H54 (cell line): ENCODE data around the gene CNOT10.

ENCODE experiments used
- DNase-seq: peaks from one replicate; pipeline ENCODE4 v3.0.0; 2011; ENCODE audit warnings: low spot score, mixed read lengths; ENCODE audit not compliant: insufficient read length
- FAIRE-seq: peaks from 3 replicates; lab custom pipeline; 2011; peaks lifted over from hg19 to GRCh38; lab: Jason Lieb, UNC
- POLR2A ChIP-seq: IDR thresholded peaks from 2 replicates; pipeline ENCODE4 v1.6.1; 2011; ENCODE audit warnings: low read depth, mild to moderate bottlenecking, low read length

CNOT10 gene

DNA sequence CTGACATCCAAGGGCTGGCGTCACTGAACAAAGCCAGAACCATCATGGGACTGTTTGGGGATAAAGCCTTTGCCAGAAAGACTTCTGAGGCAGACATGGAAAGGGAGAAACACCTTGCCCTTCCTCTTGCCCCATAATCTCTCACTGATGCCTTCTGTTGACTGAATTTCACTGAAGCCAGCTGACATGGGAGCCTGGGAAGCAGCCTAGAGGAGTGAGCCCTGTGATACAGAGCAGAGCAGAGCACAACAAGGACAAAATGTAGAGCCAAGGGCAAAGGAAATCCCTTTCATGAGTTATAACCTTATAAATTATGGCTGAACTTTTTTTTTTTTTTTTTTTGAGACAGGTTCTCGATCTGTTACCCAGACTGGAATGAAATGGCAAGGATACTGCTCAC lies 9.8 kb upstream of the CNOT10 start:
- DNase-seq (no peak), FAIRE-seq (no peak)
- TF ChIP-seq POLR2A = no peak

DNA sequence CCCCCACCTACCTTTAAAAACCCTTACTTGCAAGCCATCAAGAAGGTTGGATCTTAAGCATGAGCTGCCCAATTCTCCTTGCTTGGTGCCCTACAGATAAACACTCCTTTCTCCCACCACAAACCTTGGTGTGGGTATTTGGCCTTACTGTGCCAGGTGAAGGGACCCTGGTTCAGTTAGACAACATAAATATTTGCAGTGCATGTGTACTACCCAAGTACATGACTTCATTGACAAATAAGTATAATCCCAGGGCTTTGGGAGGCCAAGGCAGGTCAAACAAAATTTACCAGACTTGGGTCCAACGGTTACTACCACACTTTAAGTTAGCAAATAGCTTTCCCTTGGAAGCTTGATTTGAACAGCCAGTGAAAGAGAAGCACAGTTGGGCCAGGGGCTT lies 9.3 kb upstream of the CNOT10 start:
- no peak for TF ChIP-seq POLR2A
- no peak for FAIRE-seq
- no peak for DNase-seq

DNA sequence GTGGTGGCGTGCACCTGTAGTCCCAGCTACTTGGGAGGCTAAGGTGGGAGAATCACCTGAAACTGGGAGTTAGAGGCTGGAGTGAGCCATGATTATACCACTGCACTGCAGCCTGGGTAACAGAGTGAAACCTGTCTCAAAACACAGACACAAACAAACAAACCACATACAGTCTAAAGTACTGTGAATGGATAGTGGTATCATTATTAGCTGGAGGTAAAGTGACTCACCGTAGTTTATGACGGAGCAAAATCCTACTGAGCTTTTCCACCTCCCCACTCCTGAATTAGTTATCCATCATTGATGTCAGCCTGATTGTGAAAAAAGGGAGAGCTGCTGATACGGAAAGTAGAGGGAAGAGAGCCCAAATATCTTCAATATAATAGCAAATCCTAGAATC lies 3.2 kb upstream of the CNOT10 start:
- no peak for DNase-seq
- FAIRE-seq = no peak
- no peak for TF ChIP-seq POLR2A

DNA sequence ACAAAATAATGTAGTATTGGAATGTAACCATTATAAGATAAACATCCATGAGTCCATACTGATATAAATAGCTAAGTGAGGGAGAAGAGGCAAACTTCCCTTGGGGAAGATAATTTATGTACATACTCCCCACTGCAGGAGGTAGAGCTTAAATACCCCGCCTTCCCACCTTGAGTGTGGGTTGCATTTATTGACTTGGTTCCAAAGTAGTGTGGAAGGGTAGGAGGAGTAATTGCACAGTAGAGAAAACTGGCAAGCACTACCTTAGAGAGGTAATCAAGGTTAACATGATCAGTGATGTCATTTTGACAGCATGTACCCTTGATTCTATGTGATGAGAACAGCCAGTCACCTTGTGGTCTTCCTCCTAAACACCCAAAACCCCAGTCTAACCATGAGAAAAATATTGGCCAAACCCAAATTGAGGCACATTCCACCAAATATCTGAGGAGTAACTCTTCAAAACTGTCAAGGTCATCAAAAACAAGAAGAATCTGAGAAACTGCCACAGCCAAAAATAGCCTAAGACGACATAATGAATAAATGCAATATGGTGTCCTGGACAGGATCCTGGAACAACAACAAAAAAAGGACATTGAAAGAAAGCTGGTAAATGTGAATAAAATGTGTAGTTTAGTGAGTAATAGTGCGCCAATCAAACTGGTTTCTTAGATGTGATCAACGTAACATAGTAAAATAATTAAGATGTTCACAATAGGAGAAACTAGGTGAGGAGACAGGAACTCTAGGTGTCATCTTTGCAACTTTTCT lies 774 bp upstream of the CNOT10 start:
- TF ChIP-seq POLR2A = no peak
- FAIRE-seq (no peak), DNase-seq (no peak)

DNA sequence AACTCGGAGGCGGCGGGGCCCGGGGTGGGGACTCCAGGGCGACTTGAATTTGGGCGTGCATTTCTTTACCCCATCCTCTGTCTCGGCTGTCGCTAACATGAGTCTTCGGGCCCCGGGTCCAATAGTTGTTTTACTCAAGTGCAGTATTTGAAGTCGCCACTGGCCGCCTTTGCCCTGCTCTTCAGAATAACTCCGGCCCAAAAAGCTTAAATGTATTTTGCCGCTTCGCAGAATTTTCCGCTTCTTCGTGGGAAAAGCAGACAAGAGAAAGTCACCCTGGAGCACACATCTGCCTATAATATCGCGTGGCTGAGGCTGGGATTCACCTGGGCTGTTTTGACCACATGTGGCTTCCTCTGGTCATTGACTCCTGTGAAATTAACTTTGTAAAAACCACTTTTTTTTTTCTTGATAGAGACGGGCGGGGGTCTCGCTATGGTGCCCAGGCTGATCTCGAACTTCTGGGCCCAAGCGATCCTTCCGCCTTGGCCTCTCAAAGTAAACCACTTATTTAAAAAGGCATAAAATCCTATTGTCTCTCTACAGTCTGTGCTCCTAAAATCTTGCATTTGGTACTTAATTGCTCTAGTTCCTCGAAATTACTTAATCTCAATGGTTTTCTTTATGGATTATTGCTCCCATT lies 676 bp downstream of the CNOT10 start:
- TF ChIP-seq POLR2A = no peak
- FAIRE-seq (no peak), DNase-seq (no peak)

DNA sequence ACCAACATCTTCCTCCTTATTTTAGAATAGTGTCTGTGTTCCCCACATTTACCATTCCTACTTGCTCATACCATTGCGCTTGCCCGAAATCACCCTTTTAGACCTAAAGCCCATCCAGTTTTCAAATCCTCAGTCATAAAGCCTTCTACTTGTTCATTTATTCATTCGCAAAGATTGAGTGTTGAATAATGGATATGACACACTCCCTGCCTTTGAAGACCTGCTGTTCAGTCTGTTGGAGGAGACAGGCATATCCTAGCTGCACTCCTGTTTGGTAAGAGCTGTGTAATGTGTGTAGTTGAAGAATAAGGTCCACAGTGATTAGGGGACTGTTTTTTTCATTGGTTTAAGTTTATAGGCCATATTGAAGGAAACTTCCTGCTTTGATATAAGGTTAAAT lies 1.7 kb downstream of the CNOT10 start:
- TF ChIP-seq POLR2A = no peak
- DNase-seq (no peak), FAIRE-seq (no peak)

DNA sequence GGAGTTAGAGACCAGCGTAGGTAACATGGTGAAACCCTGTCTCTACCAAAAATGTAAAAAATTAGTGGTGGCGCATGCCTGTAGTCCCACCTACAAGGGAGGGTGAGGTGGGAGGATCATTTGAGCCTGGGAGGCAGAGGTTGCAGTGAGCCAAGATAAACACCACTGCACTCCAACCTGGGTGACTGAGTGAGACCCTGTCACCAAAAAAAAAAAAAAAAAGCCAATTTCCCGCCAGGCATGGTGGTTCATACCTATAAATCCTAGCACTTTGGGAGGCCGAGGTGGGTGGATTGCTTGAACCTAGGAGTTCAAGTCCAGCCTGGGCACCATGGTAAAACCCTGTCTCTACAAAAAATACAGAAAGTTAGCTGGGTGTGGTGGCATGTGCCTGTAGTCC lies 6.9 kb downstream of the CNOT10 start:
- no peak for TF ChIP-seq POLR2A
- DNase-seq (no peak), FAIRE-seq (no peak)

DNA sequence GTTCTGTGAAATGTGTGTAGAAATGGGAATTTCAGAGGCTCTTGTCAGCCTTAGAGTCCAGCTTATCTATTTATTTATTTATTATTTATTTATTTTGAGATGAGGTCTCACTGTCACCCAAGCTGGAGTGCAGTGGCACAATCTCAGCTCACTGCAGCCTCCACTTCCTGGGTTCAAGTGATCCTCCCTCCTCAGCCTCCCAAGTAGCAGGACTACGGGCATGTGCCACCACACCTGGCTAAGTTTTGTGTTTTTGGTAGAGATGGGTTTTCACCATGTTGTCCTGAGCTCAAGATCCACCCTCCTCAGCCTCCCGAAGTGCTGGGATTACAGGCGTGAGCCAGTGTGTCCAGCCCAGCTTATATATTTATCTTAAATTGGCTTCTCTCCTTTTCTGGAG lies 11.5 kb downstream of the CNOT10 start:
- no peak for FAIRE-seq
- no peak for DNase-seq
- no peak for TF ChIP-seq POLR2A

DNA sequence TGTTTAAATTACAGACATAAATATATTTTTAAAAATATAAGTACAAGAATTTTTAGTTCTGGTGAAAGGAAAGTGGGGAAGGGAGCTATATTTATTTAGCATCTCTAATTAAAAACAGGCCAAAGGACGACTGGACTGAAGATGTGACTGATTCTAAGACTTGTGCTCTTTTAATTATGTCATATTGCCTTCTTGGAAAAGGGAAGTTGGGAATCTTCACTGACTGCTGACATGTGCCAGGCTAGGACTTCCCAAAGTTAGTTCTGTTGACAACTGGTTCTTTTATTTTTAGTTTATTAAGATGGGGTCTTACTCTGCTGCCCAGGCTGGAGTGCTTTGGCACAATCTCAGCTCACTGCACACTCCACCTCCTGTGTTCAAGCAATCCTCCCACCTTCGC lies 13.5 kb downstream of the CNOT10 start:
- no peak for FAIRE-seq
- no peak for DNase-seq
- no peak for TF ChIP-seq POLR2A

DNA sequence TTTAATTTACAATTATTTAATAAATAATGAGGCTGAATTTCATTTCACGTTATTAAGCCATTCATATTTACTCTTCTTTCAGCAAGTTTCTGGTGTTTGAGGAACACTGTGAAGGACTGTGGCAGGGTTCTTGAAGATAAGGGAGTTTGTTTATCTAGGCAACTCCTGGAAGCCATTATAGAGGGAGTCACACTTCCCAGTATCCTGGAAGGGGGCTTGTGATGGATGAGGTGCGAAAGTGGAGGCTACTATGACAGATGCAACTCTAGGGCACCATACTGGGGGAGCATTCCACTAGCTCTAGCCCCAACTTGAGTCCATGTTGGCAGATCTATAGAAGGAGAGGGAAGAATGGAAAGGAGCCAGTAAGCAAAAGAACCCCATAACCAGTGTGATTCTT lies 14.4 kb downstream of the CNOT10 start:
- FAIRE-seq (no peak), DNase-seq (no peak)
- no peak for TF ChIP-seq POLR2A

DNA sequence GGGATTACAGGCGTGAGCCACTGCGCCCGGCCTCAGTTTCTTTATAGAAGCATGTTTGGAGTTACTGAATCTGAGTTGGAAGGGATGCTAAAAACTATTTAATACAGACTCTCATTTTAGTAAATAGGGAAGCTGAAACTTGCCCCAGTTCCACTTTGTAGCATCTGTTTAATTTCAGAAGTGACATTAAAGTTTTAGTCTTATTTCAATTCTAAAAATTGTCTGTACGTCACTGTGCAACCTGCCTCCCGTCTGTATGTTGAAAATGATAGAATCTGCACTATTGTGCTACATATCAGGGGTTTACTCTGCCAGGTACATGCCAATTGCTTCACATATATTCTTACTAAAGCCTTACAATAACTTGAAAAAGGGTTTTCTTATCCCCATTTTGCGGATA lies 15.3 kb downstream of the CNOT10 start:
- TF ChIP-seq POLR2A = no peak
- no peak for FAIRE-seq
- DNase-seq = no peak

DNA sequence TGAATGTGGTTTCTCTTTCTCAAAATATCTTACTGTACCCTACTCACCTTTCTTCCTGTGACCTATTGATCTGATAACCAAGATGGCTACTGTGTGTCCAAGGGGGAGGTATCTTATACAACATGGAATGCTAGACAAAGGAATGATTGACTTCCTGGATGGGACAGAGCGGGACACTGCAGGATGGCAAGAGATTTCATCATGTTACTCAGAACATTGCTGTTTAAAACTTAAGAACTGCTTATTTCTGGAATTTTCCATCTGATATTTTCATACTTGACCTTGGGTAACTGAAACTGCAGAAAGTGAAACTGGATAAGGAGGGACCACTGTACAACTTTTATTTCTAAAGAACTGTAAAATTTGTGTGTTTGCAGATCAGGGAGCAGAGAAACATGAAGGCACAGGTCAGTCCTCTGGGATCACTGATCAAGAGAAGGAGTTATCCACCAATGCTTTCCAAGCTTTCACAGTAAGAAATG lies 18.5 kb downstream of the CNOT10 start:
- DNase-seq (no peak), FAIRE-seq (peak; percentile 67)
- TF ChIP-seq POLR2A = no peak

DNA sequence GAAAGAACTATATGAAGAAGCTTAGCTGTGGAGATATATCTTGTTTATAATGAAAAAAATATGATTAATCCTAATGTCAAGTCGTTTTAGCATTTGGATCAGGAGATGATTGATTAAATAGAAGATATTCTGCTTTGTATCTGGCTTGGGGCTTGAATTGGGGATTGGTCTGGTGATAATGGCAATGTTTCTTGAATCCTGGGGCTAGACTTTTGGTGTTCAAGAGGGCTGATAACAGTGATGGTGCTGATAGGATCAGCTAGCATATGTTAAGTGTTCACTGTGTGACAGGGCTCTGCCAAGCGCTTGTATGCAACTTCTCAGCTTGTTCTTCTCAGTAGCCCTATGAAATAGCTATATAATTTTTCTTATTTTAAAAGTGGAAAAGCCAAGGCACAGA lies 20.2 kb downstream of the CNOT10 start:
- TF ChIP-seq POLR2A = no peak
- FAIRE-seq = no peak
- DNase-seq = no peak

DNA sequence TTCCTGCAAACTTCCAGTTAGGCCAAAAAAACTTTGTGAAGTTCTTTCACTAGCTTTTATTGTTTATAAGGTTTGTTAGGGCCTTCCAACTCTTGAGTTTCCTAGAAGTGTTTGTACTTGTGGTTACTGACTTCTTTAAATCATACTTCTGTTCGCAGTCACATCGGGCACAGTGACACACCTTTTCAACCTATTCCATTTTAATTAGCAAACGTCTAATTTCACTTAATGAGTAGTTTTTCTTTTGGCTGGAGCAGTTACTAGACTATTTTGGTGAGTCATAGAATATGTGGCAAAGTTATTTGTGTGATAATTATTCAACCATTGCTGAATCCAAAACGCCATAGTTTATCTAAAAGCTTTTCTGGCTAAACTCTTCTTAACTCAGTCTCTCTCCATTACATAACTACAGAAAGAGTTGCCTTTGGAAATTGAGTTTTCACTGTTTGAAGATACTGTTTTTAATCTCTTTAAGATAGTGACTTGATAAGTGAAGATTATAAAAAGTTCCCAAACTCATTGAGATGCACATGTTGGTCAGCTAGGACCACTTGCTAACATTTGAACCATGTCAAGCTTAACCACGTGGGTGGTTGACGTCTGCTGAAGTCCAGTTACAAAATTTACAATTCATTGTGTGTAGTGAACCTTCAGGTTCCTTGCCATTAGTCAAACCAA lies 21.5 kb downstream of the CNOT10 start:
- peak; percentile 33 for FAIRE-seq

DNA sequence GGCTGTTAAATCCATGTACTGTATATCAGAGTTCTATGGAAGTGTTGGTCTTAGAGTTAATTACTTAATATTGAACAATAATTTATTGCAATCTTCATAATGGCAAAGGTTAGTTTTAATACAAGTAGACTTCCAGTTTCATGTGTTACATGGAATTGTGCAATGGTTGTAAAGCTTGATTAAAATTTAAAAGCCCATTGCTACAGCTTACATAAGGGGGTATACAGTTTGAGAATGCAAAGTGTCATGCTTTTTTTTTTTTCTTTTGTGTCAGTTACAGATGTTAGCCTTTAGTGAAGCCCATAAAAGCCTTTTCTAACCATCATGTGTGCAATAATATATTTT lies 22.0 kb downstream of the CNOT10 start:
- no peak for TF ChIP-seq POLR2A
- DNase-seq (no peak), FAIRE-seq (no peak)

More for the DNA sequence above, 21.5 kb downstream of the CNOT10 start:
- DNase-seq = no peak
- TF ChIP-seq POLR2A = no peak
